ENCODE measurements around the gene RGS17.

Gene RGS17

DNA sequence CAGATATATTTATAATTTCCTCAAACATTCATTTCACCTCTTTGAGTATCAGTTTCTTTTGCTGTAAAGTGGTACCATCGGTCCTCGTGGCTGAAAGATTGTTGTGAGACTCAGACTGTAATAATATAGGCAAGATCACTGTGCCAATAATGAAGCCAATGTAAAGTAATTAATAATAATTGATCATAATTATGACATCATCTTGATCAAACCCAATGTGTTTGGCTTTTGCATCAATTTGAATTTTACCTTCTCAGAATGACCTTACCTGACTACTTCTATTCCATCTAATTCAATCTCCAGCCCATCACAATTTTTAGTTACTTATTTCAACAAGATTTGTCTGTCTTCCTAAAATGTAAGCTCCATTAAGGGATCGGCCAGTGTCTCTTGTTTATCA, 112.7 kb downstream of the RGS17 start:
- Histone ChIP-seq H3K27me3 (ENCODE audit: insufficient read depth, poor library complexity, severe bottlenecking) (peaks cover 2% of the 10 kb centered on the region), H3K27ac (replicated peaks) (no peak overlapping the region), H3K4me3 (replicated peaks; ENCODE audit: insufficient read depth, low read length) (no peak overlapping the region)
- DNase-seq (ENCODE audit: low read depth in 1 of 2, low spot score in 1 of 2) = no peak
- TF ChIP-seq GABPA (IDR thresholded peaks at IDR 0.05; ENCODE audit: low read depth) (no peak), SPI1 (IDR thresholded peaks at IDR 0.05; ENCODE audit: borderline replicate concordance, low read depth) (no peak), CTCF (IDR thresholded peaks at IDR 0.05; ENCODE audit: insufficient read depth, low read length) (no peak), POLR2AphosphoS5 (IDR thresholded peaks at IDR 0.05; ENCODE audit: low read depth) (no peak)
- TF ChIP-seq, protein P1, sequence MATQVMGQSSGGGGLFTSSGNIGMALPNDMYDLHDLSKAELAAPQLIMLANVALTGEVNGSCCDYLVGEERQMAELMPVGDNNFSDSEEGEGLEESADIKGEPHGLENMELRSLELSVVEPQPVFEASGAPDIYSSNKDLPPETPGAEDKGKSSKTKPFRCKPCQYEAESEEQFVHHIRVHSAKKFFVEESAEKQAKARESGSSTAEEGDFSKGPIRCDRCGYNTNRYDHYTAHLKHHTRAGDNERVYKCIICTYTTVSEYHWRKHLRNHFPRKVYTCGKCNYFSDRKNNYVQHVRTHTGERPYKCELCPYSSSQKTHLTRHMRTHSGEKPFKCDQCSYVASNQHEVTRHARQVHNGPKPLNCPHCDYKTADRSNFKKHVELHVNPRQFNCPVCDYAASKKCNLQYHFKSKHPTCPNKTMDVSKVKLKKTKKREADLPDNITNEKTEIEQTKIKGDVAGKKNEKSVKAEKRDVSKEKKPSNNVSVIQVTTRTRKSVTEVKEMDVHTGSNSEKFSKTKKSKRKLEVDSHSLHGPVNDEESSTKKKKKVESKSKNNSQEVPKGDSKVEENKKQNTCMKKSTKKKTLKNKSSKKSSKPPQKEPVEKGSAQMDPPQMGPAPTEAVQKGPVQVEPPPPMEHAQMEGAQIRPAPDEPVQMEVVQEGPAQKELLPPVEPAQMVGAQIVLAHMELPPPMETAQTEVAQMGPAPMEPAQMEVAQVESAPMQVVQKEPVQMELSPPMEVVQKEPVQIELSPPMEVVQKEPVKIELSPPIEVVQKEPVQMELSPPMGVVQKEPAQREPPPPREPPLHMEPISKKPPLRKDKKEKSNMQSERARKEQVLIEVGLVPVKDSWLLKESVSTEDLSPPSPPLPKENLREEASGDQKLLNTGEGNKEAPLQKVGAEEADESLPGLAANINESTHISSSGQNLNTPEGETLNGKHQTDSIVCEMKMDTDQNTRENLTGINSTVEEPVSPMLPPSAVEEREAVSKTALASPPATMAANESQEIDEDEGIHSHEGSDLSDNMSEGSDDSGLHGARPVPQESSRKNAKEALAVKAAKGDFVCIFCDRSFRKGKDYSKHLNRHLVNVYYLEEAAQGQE (IDR thresholded peaks at IDR 0.05; ENCODE audit: insufficient replicate concordance, low read depth) = no peak

GRCh38 chr6:153016846-153017245, 114.2 kb downstream of the RGS17 start:
- H3K4me3 ChIP-seq (replicated peaks; ENCODE audit: insufficient read depth, low read length) = no peak overlapping the region
- TF ChIP-seq SPI1 (IDR thresholded peaks at IDR 0.05; ENCODE audit: borderline replicate concordance, low read depth) (no peak), CTCF (IDR thresholded peaks at IDR 0.05; ENCODE audit: insufficient read depth, low read length) (no peak), GABPA (IDR thresholded peaks at IDR 0.05; ENCODE audit: low read depth) (no peak), POLR2AphosphoS5 (IDR thresholded peaks at IDR 0.05; ENCODE audit: low read depth) (no peak)
- TF ChIP-seq, protein P1 (IDR thresholded peaks at IDR 0.05; ENCODE audit: insufficient replicate concordance, low read depth) = no peak
- no peak for DNase-seq (ENCODE audit: low read depth in 1 of 2, low spot score in 1 of 2)
- H3K27me3 ChIP-seq (ENCODE audit: insufficient read depth, poor library complexity, severe bottlenecking) = peaks cover 2% of the 10 kb centered on the region
- H3K27ac ChIP-seq (replicated peaks) = no peak overlapping the region

DNA sequence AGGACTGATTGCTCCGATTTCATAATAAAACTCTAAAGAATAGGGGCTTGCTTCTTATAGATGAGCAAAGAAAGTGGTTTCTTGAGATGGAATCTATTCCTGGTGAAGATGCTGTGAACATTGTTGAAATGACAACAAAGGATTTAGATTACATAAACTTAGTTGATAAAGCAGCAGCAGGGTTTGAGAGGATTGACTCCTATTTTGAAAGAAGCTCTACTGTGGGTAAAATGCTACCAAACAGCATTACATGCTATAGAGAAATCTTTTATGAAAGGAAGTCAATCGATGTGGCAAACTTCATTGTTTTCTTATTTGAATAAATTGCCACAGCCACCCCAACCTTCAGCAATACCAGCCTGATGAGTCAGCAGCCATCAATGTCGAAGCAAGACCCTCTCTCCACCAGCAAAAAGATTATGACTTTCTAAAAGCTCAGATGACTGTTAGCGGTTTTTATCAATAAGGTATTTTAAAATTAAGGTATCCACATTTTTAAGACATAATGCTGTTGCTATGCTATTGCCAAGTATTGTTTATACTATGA, 115.9 kb downstream of the RGS17 start:
- no peak for DNase-seq (ENCODE audit: low read depth in 1 of 2, low spot score in 1 of 2)
- Histone ChIP-seq H3K27me3 (ENCODE audit: insufficient read depth, poor library complexity, severe bottlenecking) (peaks cover 2% of the 10 kb centered on the region), H3K27ac (replicated peaks) (no peak overlapping the region), H3K4me3 (replicated peaks; ENCODE audit: insufficient read depth, low read length) (no peak overlapping the region)
- TF ChIP-seq SPI1 (IDR thresholded peaks at IDR 0.05; ENCODE audit: borderline replicate concordance, low read depth) (no peak), POLR2AphosphoS5 (IDR thresholded peaks at IDR 0.05; ENCODE audit: low read depth) (no peak), CTCF (IDR thresholded peaks at IDR 0.05; ENCODE audit: insufficient read depth, low read length) (no peak), GABPA (IDR thresholded peaks at IDR 0.05; ENCODE audit: low read depth) (no peak)
- TF ChIP-seq, protein P1 (IDR thresholded peaks at IDR 0.05; ENCODE audit: insufficient replicate concordance, low read depth) = no peak

Data from HL-60 (cell line).